ENCODE results near the gene DOK4.

DOK4 gene

GRCh38 chr16:57497121-57497520 is 10.8 kb upstream of the DOK4 start:
- Mint-ChIP-seq H3K27me3 (no peaks in the 10 kb centered on the region), H3K27ac (no peak overlapping the region), H3K4me3 (no peak overlapping the region), H3K9me3 (ENCODE audit: low read depth) (no peaks in the 10 kb centered on the region), H3K36me3 (no peaks in the 10 kb centered on the region), H3K4me1 (ENCODE audit: low read depth) (peaks cover 12% of the 10 kb centered on the region)

GRCh38 chr16:57493767-57494166 is 7.5 kb upstream of the DOK4 start:
- Mint-ChIP-seq H3K27ac (no peak overlapping the region), H3K9me3 (ENCODE audit: low read depth) (no peaks in the 10 kb centered on the region), H3K4me3 (no peak overlapping the region), H3K36me3 (no peaks in the 10 kb centered on the region), H3K27me3 (no peaks in the 10 kb centered on the region), H3K4me1 (ENCODE audit: low read depth) (no peaks in the 10 kb centered on the region)

GRCh38 chr16:57489229-57489628 is 2.9 kb upstream of the DOK4 start:
- Mint-ChIP-seq H3K27me3 (no peaks in the 10 kb centered on the region), H3K27ac (no peak overlapping the region), H3K9me3 (ENCODE audit: low read depth) (no peaks in the 10 kb centered on the region), H3K4me1 (ENCODE audit: low read depth) (peaks cover 18% of the 10 kb centered on the region), H3K36me3 (no peaks in the 10 kb centered on the region), H3K4me3 (no peak overlapping the region)

DNA sequence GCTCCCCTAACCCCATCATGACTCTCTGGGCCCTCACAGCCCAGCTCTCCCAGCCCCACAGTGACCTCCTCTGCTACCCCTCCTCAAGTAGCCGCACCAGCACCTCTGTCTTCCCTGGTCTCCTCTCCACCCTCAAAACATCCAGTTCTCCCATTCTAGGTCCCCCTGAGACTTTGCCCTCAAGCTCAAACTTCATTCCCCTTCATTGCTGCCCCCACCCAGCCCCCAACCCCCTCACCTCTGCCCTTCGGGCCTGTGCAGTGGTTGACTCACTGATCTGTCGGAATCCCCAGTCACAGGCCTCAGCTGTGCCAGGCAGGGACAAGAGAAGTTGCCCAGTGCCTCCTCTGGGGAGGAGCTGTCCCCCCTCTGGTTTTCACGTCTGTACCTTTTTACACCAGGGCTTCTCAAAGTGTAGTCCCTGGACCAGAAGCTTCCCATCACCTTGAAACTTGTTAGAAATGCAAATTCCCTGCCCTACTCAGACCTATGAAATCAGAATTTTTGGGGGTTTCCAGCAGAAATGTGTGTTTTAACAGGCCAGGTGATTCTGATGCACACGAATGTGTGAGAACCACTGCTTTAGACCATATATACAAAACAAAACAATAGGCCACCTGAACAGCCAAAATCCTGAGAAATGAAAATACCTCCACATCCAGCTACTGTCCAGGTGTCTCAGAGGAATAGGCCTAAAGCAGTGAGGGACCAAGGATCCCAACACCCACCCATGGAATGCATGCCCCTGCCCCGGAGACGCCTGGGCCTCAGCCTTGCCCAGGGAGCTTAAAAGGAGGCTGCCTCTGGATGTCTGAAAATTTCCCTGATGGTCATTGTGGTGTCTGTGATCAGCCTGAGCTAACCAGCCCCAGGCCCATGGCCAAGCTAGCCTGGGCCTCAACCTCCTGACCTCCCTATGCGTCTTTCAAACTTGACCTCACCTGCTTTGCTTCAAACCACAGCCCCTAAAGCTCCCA is 853 bp upstream of the DOK4 start:
- Mint-ChIP-seq H3K27ac (peak overlapping the region; percentile 47), H3K27me3 (no peaks in the 10 kb centered on the region), H3K4me3 (peak overlapping the region; percentile 81), H3K36me3 (no peaks in the 10 kb centered on the region), H3K4me1 (ENCODE audit: low read depth) (peaks cover 18% of the 10 kb centered on the region), H3K9me3 (ENCODE audit: low read depth) (no peaks in the 10 kb centered on the region)

- H3K4me3 Mint-ChIP-seq, result peak overlapping the region; percentile 85
- H3K36me3 Mint-ChIP-seq, result no peaks in the 10 kb centered on the region
- H3K9me3 Mint-ChIP-seq (ENCODE audit: low read depth), result no peaks in the 10 kb centered on the region
- peak overlapping the region; percentile 22 for H3K27ac Mint-ChIP-seq
- H3K27me3 Mint-ChIP-seq, result no peaks in the 10 kb centered on the region
- H3K4me1 Mint-ChIP-seq (ENCODE audit: low read depth), result peaks cover 18% of the 10 kb centered on the region
Measured at GRCh38 chr16:57485091-57485915, 990 bp downstream of the DOK4 start.

DNA sequence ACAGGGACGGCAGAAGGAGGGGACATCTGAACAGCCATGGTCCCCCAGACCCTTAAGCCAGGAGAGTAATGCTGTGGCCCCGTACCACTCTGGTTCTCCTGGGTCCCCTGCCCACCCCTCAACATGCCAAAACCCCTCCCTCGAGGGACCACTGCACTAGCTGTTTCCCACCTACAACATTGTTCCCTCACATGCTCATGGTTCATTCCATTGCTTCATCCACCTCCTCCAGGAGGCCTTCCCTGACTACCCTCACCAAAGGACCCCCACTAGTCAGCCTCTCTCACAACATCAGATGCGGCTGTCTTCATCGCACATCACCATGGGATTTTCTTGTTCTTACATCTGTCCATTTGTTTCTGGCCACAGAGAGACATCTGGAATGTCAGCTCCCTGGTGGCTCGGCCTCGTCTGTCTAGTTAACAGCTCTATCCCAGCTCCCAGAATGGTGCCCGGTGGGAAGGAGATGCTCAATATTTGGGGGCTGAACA is 1.7 kb downstream of the DOK4 start:
- H3K4me3 Mint-ChIP-seq, result no peak overlapping the region
- H3K27me3 Mint-ChIP-seq, result no peaks in the 10 kb centered on the region
- H3K9me3 Mint-ChIP-seq (ENCODE audit: low read depth), result no peaks in the 10 kb centered on the region
- H3K4me1 Mint-ChIP-seq (ENCODE audit: low read depth), result peaks cover 18% of the 10 kb centered on the region
- H3K36me3 Mint-ChIP-seq, result no peaks in the 10 kb centered on the region
- H3K27ac Mint-ChIP-seq, result no peak overlapping the region

- Mint-ChIP-seq H3K4me1 (ENCODE audit: low read depth) (peaks cover 20% of the 10 kb centered on the region), H3K27ac (no peak overlapping the region), H3K9me3 (ENCODE audit: low read depth) (no peaks in the 10 kb centered on the region), H3K36me3 (no peaks in the 10 kb centered on the region), H3K4me3 (no peak overlapping the region), H3K27me3 (no peaks in the 10 kb centered on the region)
Measured at GRCh38 chr16:57483725-57484514, 2.4 kb downstream of the DOK4 start.

- Mint-ChIP-seq H3K36me3 (no peaks in the 10 kb centered on the region), H3K4me1 (ENCODE audit: low read depth) (peaks cover 22% of the 10 kb centered on the region), H3K27me3 (no peaks in the 10 kb centered on the region), H3K27ac (no peak overlapping the region), H3K9me3 (ENCODE audit: low read depth) (no peaks in the 10 kb centered on the region), H3K4me3 (no peak overlapping the region)
Measured at GRCh38 chr16:57482845-57483545, 3.3 kb downstream of the DOK4 start.

DNA sequence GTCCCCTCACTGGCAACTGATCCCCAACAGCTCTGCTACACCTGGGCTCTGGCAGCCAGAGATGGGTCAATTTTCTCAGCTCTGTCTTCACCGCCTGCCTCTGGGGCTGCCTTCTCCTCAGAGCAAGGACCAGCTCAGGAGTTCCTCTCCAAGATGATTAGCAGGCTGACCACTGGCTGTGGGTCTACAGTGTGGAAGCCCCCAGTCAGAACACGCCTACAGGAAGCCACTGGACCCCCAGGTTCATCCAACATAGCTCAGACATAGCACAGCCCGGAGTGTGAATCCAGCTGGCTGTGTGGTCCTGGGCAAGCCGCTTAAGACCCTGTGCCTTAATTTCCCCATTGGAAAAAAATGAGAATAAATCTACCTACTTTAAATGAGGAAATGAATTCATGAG is 4.9 kb downstream of the DOK4 start:
- Mint-ChIP-seq H3K36me3 (no peaks in the 10 kb centered on the region), H3K4me1 (ENCODE audit: low read depth) (peaks cover 16% of the 10 kb centered on the region), H3K9me3 (ENCODE audit: low read depth) (no peaks in the 10 kb centered on the region), H3K4me3 (no peak overlapping the region), H3K27me3 (no peaks in the 10 kb centered on the region), H3K27ac (no peak overlapping the region)

DNA sequence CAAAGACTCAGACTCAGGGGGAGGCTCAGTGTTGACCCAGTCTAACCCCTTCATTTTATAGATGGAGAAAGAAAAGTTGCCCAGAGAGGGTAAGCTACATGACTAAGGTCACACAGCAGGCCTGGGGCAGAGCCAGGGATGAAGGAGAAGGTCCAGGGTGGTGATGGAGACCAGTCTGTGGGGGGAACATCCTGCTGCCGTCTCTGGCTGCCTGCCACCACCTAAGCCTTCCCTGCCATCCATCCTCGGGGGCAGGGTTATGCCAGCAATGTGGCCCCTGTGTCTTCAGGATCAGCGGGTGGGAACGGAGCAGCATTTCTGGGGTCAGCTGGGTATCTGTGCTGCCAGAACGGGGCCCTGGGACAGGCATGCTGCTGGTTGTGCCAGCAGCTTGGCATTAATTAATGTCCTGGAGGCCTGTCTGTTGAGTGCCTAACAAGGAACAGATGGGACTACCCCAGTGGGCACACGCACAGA is 5.5 kb downstream of the DOK4 start:
- Mint-ChIP-seq H3K36me3 (no peaks in the 10 kb centered on the region), H3K27me3 (no peaks in the 10 kb centered on the region), H3K4me3 (no peak overlapping the region), H3K9me3 (ENCODE audit: low read depth) (no peaks in the 10 kb centered on the region), H3K27ac (no peak overlapping the region), H3K4me1 (ENCODE audit: low read depth) (peaks cover 19% of the 10 kb centered on the region)

GRCh38 chr16:57479976-57480753 is 6.1 kb downstream of the DOK4 start:
- H3K27ac Mint-ChIP-seq, result no peak overlapping the region
- H3K4me1 Mint-ChIP-seq (ENCODE audit: low read depth), result peaks cover 15% of the 10 kb centered on the region
- no peak overlapping the region for H3K4me3 Mint-ChIP-seq
- H3K9me3 Mint-ChIP-seq (ENCODE audit: low read depth), result no peaks in the 10 kb centered on the region
- H3K36me3 Mint-ChIP-seq, result no peaks in the 10 kb centered on the region
- no peaks in the 10 kb centered on the region for H3K27me3 Mint-ChIP-seq

GRCh38 chr16:57479205-57479975 is 6.9 kb downstream of the DOK4 start:
- H3K36me3 Mint-ChIP-seq, result no peaks in the 10 kb centered on the region
- H3K4me3 Mint-ChIP-seq, result no peak overlapping the region
- no peaks in the 10 kb centered on the region for H3K9me3 Mint-ChIP-seq (ENCODE audit: low read depth)
- H3K27ac Mint-ChIP-seq, result no peak overlapping the region
- H3K27me3 Mint-ChIP-seq, result no peaks in the 10 kb centered on the region
- H3K4me1 Mint-ChIP-seq (ENCODE audit: low read depth), result peaks cover 14% of the 10 kb centered on the region
